Hepatocyte (in vitro differentiated cells): Measurements from ENCODE around the gene NPAS4. TPM values are rescaled to one million over a fixed set of nuclear protein-coding genes. Genes with fewer than 3 reads are reported as not detected.
"Not testable (repeated sequence)": the region's sequence is repeated elsewhere in the genome, so short reads cannot be mapped to it uniquely, and the experiment has no call there.

Experiments used
- DNase-seq: peaks from one replicate; pipeline ENCODE4 v3.0.0-alpha.2; 2016; ENCODE audit warnings: low spot score
- H2AFZ ChIP-seq: fragments of 200-600 bp; sonication (generic); 2 replicates; pipeline ENCODE4 v1.6.0; 2016; ENCODE audit warnings: antibody characterized with exemption, mild to moderate bottlenecking
- H3K27ac ChIP-seq: fragments of 200-600 bp; sonication (generic); 2 replicates; pipeline ENCODE4 v1.5.1; 2016; ENCODE audit warnings: mild to moderate bottlenecking
- H3K27me3 ChIP-seq: fragments of 200-600 bp; sonication (generic); 2 replicates; pipeline ENCODE4 v1.6.1; 2016
- H3K36me3 ChIP-seq: fragments of 200-600 bp; sonication (generic); replicated peaks from 2 replicates; pipeline ENCODE4 v1.5.1; 2016; ENCODE audit warnings: low read depth; ENCODE audit not compliant: insufficient read depth
- H3K4me1 ChIP-seq: fragments of 200-600 bp; sonication (generic); 2 replicates; pipeline ENCODE4 v1.5.1; 2016; ENCODE audit warnings: mild to moderate bottlenecking, moderate library complexity; ENCODE audit not compliant: insufficient read depth
- H3K4me2 ChIP-seq: fragments of 200-600 bp; sonication (generic); 2 replicates; pipeline ENCODE4 v1.6.0; 2016
- H3K4me3 ChIP-seq: fragments of 200-600 bp; sonication (generic); 2 replicates; pipeline ENCODE4 v1.5.1; 2016; ENCODE audit warnings: mild to moderate bottlenecking
- H3K79me2 ChIP-seq: fragments of 200-600 bp; sonication (generic); 2 replicates; pipeline ENCODE4 v1.6.0; 2017; ENCODE audit warnings: mild to moderate bottlenecking
- H3K9me2 ChIP-seq: fragments of 200-600 bp; sonication (generic); replicated peaks from 2 replicates; pipeline ENCODE4 v1.6.0; 2017; ENCODE audit warnings: mild to moderate bottlenecking; ENCODE audit not compliant: insufficient read depth
- H3K9me3 ChIP-seq: fragments of 200-600 bp; sonication (generic); 2 replicates; pipeline ENCODE4 v1.5.1; 2016; ENCODE audit warnings: low read depth, mild to moderate bottlenecking
- H4K20me1 ChIP-seq: fragments of 200-600 bp; sonication (generic); 2 replicates; pipeline ENCODE4 v1.6.0; 2016; ENCODE audit warnings: mild to moderate bottlenecking; ENCODE audit not compliant: insufficient read depth, poor library complexity, severe bottlenecking
- EZH2 ChIP-seq: fragments of 200-600 bp; sonication (generic); IDR thresholded peaks from 2 replicates; pipeline ENCODE4 v1.6.1; 2016; ENCODE audit warnings: antibody characterized with exemption, mild to moderate bottlenecking, borderline replicate concordance
- EZH2phosphoT487 ChIP-seq: fragments of 200-600 bp; sonication (generic); IDR thresholded peaks from one replicate; pipeline ENCODE4 v1.6.1; 2018; ENCODE audit warnings: antibody characterized with exemption, mild to moderate bottlenecking, low read depth, moderate library complexity; ENCODE audit not compliant: unreplicated experiment, severe bottlenecking
- WGBS: methylation state at CpG from one replicate; pipeline ENCODE4 v1.1.6; 2016; ENCODE audit warnings: low lambda C conversion rate; ENCODE audit errors: missing lambda C conversion rate; 5-methylcytosine and 5-hydroxymethylcytosine counted together
- polyA plus RNA-seq: library from polyadenylated mRNA; unstranded; fragments of >200 nt; fragmentation: Nextera tagmentation; extraction: Ambion mirVana; gene quantifications from 2 replicates; pipeline ENCODE4 v1.2.1, GENCODE V29; 2016
- total RNA-seq: library from RNA; depleted of rRNA; stranded (reverse); fragments of >200 nt; gene quantifications from 2 replicates; pipeline ENCODE4 v1.2.3, GENCODE V29; 2014
- TF ChIP-seq, protein P1 (sequence below): fragments of 200-600 bp; sonication (generic); IDR thresholded peaks from 2 replicates; pipeline ENCODE4 v1.5.1; 2016; ENCODE audit warnings: antibody characterized with exemption, mild to moderate bottlenecking; ENCODE audit not compliant: poor library complexity

The NPAS4 gene
- total and polyA plus RNA-seq, 2 experiments from 2014 or later, result 0.31 TPM; not detected in 1

DNA sequence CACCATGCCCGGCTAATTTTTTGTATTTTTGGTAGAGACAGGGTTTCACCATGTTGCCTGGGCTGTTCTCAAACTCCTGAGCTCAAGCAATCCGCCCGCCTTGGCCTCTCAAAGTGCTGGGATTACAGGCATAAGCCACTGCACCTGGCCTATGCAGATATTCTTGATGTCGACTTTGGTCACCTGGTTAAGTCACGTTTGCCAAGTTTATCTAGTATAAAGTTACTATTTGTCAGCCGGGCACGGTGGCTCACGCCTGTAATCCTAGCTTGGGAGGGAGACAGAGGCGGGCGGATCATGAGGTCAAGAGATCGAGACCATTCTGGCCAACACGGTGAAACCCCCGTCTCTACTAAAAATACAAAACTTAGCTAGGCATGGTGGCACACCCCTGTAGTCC, 36.5 kb upstream of the NPAS4 start:
- not testable (repeated sequence) for H3K9me3 ChIP-seq, H3K4me1 ChIP-seq, H2AFZ ChIP-seq, H4K20me1 ChIP-seq, H3K27me3 ChIP-seq, H3K79me2 ChIP-seq, H3K4me3 ChIP-seq, DNase-seq, H3K36me3 ChIP-seq, H3K4me2 ChIP-seq, H3K27ac ChIP-seq, H3K9me2 ChIP-seq
- WGBS, result 87% methylated on average over 13 of the region's 13 CpGs

DNA sequence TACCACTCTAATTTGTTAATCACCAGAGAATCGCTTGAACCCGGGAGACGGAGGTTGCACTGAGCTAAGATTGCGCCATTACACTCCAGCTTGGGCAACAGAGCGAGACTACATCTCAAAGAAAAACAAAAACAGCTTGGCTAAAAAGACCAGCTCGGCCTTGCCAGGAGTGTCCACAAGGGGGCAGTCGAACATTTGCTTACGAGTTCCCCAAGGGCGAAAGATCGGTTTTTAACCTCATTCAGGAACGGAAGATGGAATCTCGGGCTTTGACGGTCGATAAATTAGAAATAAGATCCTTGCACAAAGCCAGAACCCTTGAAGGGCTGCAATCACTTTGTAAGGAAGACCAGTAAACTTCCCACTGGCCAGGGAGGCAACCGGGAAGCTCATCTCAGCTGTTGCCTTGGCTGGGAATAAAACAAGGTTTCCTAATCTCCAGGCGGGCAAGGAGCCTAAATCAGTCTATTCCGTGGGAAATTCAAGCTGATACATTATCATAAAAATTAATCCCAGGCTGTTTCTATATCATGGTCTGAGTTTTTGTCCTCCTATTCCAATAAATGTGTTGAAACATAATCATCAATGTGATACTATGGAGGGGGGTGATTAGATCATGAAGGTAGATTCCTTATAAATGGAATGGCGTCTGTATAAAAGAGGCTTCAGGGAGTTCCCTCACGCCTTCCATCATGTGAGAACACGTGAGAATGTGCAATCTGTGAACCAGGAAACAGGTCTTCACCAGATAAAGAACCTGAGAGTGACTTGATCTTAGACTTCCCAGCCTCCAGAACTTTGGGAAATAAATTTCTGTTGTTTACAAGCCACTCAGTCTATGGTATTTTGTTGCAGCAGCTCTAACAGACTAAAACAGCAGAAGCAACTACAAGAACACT, 34.4 kb upstream of the NPAS4 start:
- Histone ChIP-seq H3K4me2 (peak overlapping the region; percentile 78), H3K36me3 (no peaks in the 10 kb centered on the region), H3K27ac (no peak overlapping the region), H3K4me3 (no peak overlapping the region), H3K79me2 (no peaks in the 10 kb centered on the region), H3K9me2 (no peaks in the 10 kb centered on the region), H3K9me3 (no peaks in the 10 kb centered on the region), H4K20me1 (no peaks in the 10 kb centered on the region), H3K4me1 (no peaks in the 10 kb centered on the region), H3K27me3 (no peaks in the 10 kb centered on the region), H2AFZ (peak overlapping the region; percentile 65)
- TF ChIP-seq, protein P1, sequence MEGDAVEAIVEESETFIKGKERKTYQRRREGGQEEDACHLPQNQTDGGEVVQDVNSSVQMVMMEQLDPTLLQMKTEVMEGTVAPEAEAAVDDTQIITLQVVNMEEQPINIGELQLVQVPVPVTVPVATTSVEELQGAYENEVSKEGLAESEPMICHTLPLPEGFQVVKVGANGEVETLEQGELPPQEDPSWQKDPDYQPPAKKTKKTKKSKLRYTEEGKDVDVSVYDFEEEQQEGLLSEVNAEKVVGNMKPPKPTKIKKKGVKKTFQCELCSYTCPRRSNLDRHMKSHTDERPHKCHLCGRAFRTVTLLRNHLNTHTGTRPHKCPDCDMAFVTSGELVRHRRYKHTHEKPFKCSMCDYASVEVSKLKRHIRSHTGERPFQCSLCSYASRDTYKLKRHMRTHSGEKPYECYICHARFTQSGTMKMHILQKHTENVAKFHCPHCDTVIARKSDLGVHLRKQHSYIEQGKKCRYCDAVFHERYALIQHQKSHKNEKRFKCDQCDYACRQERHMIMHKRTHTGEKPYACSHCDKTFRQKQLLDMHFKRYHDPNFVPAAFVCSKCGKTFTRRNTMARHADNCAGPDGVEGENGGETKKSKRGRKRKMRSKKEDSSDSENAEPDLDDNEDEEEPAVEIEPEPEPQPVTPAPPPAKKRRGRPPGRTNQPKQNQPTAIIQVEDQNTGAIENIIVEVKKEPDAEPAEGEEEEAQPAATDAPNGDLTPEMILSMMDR, result peak; percentile 99
- TF ChIP-seq EZH2 (no peak), EZH2phosphoT487 (no peak)
- WGBS, result 14% methylated on average over 20 of the region's 20 CpGs
- peak; percentile 91 for DNase-seq

DNA sequence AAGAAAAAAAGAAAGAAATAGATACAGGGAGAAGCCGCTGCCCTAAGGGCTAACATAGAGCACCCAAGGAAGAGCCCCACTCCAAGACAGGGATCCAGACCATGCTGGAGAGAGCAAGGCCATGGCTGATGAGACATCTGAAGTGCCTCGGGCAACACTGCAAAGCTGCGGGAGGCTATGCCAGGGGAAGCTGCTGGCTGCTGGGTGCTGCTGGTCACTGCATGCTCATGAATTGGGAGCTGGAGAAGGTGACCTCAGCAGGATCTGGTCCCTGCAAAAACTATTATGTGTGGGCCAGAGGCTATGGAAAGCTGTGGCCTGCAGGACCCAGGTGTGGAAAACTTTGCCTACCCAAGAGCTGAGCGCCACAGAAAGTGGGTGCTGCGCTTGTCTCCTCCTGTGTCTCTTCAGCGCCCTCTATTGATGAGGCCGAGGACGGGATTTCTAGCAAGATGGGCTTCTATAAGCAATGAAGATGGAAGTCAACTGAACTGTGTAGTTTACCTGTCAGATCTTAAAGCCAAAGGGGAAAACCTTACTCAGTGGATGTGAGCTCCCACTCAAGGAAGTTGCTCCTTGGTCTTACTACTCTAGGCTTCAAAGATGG, 32.0 kb upstream of the NPAS4 start:
- no peaks in the 10 kb centered on the region for H3K9me3 ChIP-seq
- TF ChIP-seq, protein P1, result peak; percentile 55
- TF ChIP-seq EZH2, result no peak
- H3K9me2 ChIP-seq, result no peaks in the 10 kb centered on the region
- no peak overlapping the region for H3K4me2 ChIP-seq
- WGBS, result 35% methylated on average over 8 of the region's 8 CpGs
- peak; percentile 83 for DNase-seq
- H2AFZ ChIP-seq, result no peak overlapping the region
- H3K27ac ChIP-seq, result no peak overlapping the region
- no peaks in the 10 kb centered on the region for H4K20me1 ChIP-seq
- H3K4me3 ChIP-seq, result no peak overlapping the region
- H3K79me2 ChIP-seq, result no peaks in the 10 kb centered on the region
- no peaks in the 10 kb centered on the region for H3K36me3 ChIP-seq
- H3K27me3 ChIP-seq, result no peaks in the 10 kb centered on the region
- H3K4me1 ChIP-seq, result no peaks in the 10 kb centered on the region

DNA sequence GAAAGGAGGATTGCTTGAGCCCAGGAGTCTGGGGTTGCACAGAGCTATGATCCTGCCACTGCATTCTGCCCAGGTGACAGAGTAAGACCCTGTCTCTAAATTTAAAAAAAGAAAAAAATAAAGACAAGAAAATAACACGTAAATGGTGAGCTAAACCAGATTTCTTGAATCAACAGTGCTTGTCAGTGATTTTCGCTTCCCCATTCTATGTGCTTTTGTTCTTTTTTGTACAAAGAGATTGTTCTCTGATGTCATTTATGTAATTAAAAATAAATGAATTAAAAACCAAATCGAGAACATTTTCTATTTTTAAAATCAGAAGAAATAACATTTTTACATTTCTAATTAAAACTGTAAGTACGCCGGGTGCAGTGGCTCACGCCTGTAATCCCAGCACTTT, 29.5 kb upstream of the NPAS4 start:
- H3K27ac ChIP-seq, result no peak overlapping the region
- H3K36me3 ChIP-seq, result no peaks in the 10 kb centered on the region
- no peaks in the 10 kb centered on the region for H3K79me2 ChIP-seq
- no peaks in the 10 kb centered on the region for H3K9me2 ChIP-seq
- H2AFZ ChIP-seq, result no peak overlapping the region
- no peaks in the 10 kb centered on the region for H4K20me1 ChIP-seq
- H3K9me3 ChIP-seq, result no peaks in the 10 kb centered on the region
- no peaks in the 10 kb centered on the region for H3K4me1 ChIP-seq
- H3K4me3 ChIP-seq, result no peak overlapping the region
- H3K27me3 ChIP-seq, result peaks cover 3% of the 10 kb centered on the region
- DNase-seq, result no peak
- TF ChIP-seq, protein P1, result no peak
- no peak for TF ChIP-seq EZH2phosphoT487
- no peak for TF ChIP-seq EZH2
- H3K4me2 ChIP-seq, result no peak overlapping the region
- WGBS, result 90% methylated on average over 6 of the region's 6 CpGs
